Liver (tissue), 3 donors: ENCODE data around the gene PIP5K1C.

ENCODE experiments used
- RAD21 ChIP-seq, 2 donors: IDR thresholded peaks; 2 replicates each; pipeline ENCODE4 v1.6.1; 2016; ENCODE audit warnings: antibody characterized with exemption in 2 of 2, mild to moderate bottlenecking in 2 of 2
- TAF1 ChIP-seq: conservative IDR thresholded peaks from 2 replicates; pipeline ENCODE4 v1.6.1; 2016; ENCODE audit warnings: antibody characterized with exemption, mild to moderate bottlenecking
- TF ChIP-seq, protein P1 (sequence below): fragments of 150-350 bp; IDR thresholded peaks from 2 replicates; pipeline ENCODE4 v1.5.1; 2017; ENCODE audit warnings: improper control_type of control experiment, low read depth, low read length; ENCODE audit not compliant: missing input control
- donor health status: healthy.
- donor health status: healthy.

- TF ChIP-seq, protein P1, sequence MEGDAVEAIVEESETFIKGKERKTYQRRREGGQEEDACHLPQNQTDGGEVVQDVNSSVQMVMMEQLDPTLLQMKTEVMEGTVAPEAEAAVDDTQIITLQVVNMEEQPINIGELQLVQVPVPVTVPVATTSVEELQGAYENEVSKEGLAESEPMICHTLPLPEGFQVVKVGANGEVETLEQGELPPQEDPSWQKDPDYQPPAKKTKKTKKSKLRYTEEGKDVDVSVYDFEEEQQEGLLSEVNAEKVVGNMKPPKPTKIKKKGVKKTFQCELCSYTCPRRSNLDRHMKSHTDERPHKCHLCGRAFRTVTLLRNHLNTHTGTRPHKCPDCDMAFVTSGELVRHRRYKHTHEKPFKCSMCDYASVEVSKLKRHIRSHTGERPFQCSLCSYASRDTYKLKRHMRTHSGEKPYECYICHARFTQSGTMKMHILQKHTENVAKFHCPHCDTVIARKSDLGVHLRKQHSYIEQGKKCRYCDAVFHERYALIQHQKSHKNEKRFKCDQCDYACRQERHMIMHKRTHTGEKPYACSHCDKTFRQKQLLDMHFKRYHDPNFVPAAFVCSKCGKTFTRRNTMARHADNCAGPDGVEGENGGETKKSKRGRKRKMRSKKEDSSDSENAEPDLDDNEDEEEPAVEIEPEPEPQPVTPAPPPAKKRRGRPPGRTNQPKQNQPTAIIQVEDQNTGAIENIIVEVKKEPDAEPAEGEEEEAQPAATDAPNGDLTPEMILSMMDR = no peak
- TF ChIP-seq RAD21 (IDR thresholded peaks at IDR 0.05) (no peak), TAF1 (no peak)
Observed at GRCh38 chr19:3585301-3586126, 114.8 kb downstream of the PIP5K1C start, which contains the start of gene GIPC3.
